Measurements from ENCODE around the gene MAPK8IP1. TPM values are rescaled to one million over a fixed set of nuclear protein-coding genes. Genes with fewer than 3 reads are reported as not detected.

The MAPK8IP1 gene
- total RNA-seq, 4 donors from 2014 or later = 4.6 to 6.5 (median 5.4) TPM

DNA sequence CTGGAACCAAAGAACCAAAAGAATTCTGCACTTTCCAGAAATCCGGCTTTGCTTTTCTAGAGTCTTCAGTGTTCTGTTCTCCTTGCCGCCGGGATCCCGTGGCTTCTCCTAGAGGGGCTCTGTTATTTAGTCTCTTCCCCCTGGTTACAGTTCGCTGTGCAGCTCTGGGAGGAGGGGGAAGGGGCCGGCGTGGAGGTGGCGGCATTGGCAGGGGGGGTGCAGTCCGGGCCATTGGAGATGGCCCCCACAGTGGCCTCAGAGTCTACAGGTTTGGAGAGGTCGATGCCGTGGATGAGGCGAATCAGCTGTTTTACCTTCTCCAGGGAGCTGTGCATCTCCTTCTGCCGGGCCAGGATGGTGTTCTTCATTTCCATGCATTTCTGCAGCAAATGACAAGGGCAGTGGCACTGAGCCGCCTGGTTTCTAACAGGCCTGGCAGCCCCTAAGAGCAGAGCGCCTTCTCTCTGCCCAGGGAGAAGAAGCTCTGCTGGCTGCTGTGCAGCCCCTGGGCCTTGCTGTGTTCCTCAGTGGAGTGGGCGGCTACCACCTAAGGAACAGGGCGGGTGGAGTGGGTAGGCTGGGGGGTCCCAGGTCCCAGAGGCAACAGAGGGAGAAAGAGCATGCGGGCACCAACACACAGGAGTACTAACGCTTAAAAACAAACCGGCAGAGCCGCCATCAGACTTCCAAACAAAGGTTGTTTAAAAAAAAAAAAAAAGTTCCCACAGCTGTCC lies 48.6 kb downstream of the MAPK8IP1 start:
- no peak overlapping the region for H3K4me3 ChIP-seq (ENCODE audit: low read depth, poor library complexity, severe bottlenecking)
- intact Hi-C loops (cut with DNase I; ENCODE audit: low total_unique reads) = no loop called here
- TF ChIP-seq POLR2A (IDR thresholded peaks at IDR 0.05) (no peak), CTCF (IDR thresholded peaks at IDR 0.05) (no peak)
- no peak for DNase-seq (ENCODE audit: low spot score in 2 of 2)
- 45 to 49% methylated on average over 20 to 21 of the region's 21 CpGs for WGBS, 2 donors

- H3K4me3 ChIP-seq (ENCODE audit: low read depth, poor library complexity, severe bottlenecking) = no peak overlapping the region
- TF ChIP-seq CTCF (IDR thresholded peaks at IDR 0.05) (no peak), POLR2A (IDR thresholded peaks at IDR 0.05) (no peak)
- no peak for DNase-seq (ENCODE audit: low spot score in 2 of 2)
- WGBS, 2 donors = 73 to 74% methylated on average over 12 of the region's 12 CpGs
- intact Hi-C loops (cut with DNase I; ENCODE audit: low total_unique reads) = no loop called here
Observed at GRCh38 chr11:45934580-45935318, 49.3 kb downstream of the MAPK8IP1 start.

DNA sequence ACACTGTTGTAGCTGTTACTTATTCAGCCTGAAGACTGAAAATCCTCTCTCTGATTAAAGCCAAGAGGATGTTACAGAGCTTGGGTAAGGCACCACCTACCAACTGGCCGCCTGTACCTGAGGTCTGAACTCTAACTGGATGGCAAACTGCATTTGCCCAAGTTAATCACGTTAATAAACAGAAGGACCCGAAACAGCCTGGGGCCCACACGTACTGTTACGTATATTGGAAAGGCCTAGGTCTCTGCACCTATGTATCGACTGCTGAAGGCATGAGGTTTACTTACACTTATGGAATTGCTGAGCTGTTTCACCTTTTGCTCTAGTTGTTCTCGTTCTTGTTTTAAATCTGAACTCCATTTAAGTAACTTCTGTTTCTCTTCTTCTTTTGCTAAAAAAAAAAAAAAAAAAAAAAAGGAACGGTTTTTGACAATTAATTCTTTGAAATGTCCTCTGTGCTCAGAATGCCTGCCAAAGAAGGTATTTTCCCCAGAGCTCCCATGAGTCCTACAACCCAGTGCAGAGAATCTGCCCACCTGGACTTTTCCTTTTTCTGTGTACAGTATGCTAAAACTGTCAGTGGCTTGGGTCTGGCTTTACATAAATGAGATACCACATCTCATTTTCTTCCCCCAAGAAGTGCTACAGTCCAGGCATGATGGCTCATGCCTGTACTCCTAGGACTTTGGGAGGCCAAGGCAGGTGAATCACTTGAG lies 50.1 kb downstream of the MAPK8IP1 start:
- DNase-seq (ENCODE audit: low spot score in 2 of 2) = no peak
- WGBS, 2 donors = 83 to 84% methylated on average over 8 of the region's 8 CpGs
- intact Hi-C loops (cut with DNase I; ENCODE audit: low total_unique reads) = no loop called here
- TF ChIP-seq POLR2A (IDR thresholded peaks at IDR 0.05) = no peak
- no peak for TF ChIP-seq CTCF (IDR thresholded peaks at IDR 0.05)
- no peak overlapping the region for H3K4me3 ChIP-seq (ENCODE audit: low read depth, poor library complexity, severe bottlenecking)

GRCh38 chr11:45936511-45937054 lies 51.1 kb downstream of the MAPK8IP1 start:
- no peak for TF ChIP-seq POLR2A (IDR thresholded peaks at IDR 0.05)
- no peak for TF ChIP-seq CTCF (IDR thresholded peaks at IDR 0.05)
- DNase-seq (ENCODE audit: low spot score in 2 of 2) = no peak
- intact Hi-C loops (cut with DNase I; ENCODE audit: low total_unique reads) = no loop called here
- H3K4me3 ChIP-seq (ENCODE audit: low read depth, poor library complexity, severe bottlenecking) = no peak overlapping the region
- 76 to 83% methylated on average over 4 of the region's 4 CpGs for WGBS, 2 donors

- intact Hi-C loops (cut with DNase I; ENCODE audit: low total_unique reads) = no loop called here
- no peak for DNase-seq (ENCODE audit: low spot score in 2 of 2)
- TF ChIP-seq CTCF (IDR thresholded peaks at IDR 0.05) (no peak), POLR2A (IDR thresholded peaks at IDR 0.05) (no peak)
- no peak overlapping the region for H3K4me3 ChIP-seq (ENCODE audit: low read depth, poor library complexity, severe bottlenecking)
- 83 to 89% methylated on average over 10 of the region's 10 CpGs for WGBS, 2 donors
Observed at GRCh38 chr11:45937916-45938315, 52.5 kb downstream of the MAPK8IP1 start.

All from lower leg skin (tissue), 4 donors.